K562 (cell line): Measurements from ENCODE around the gene MDC1. TPM values are rescaled to one million over a fixed set of nuclear protein-coding genes. Genes with fewer than 3 reads are reported as not detected.
A peak's percentile ranks its signal among the peaks of the same experiment; 100 is the strongest.

Experiments used
- BRD9 ChIP-seq: fragments of 450-650 bp; IDR thresholded peaks from 2 replicates; pipeline ENCODE4 v1.6.1; 2018; ENCODE audit warnings: low read depth; ENCODE audit not compliant: partially characterized antibody
- CREBBP ChIP-seq: IDR thresholded peaks from one replicate; pipeline ENCODE4 v1.6.1; 2012; ENCODE audit warnings: low read depth, mild to moderate bottlenecking, control low read depth, inconsistent platforms, low read length
- DNMT1 ChIP-seq: fragments of 450-650 bp; IDR thresholded peaks from 2 replicates; pipeline ENCODE4 v1.6.1; 2016; ENCODE audit warnings: antibody characterized with exemption, mild to moderate bottlenecking
- ETV1 ChIP-seq: fragments of 450-650 bp; conservative IDR thresholded peaks from 2 replicates; pipeline ENCODE4 v1.6.1; 2016; ENCODE audit warnings: missing genetic modification characterization, control low read depth, low read depth, missing compliant biosample characterization
- FOXK1 ChIP-seq: sonication (generic); formaldehyde crosslinking; IDR thresholded peaks from 2 replicates; pipeline ENCODE4 v1.8.0; 2022; ENCODE audit warnings: missing genetic modification reagents, mild to moderate bottlenecking, borderline replicate concordance
- FOXP1 ChIP-seq: sonication (generic); formaldehyde crosslinking; IDR thresholded peaks from 2 replicates; pipeline ENCODE4 v1.8.0; 2022; ENCODE audit warnings: mild to moderate bottlenecking, missing genetic modification reagents
- GATA2 ChIP-seq: sonication (generic); formaldehyde crosslinking; IDR thresholded peaks from 2 replicates; pipeline ENCODE4 v1.4.0; 2020; ENCODE audit warnings: mild to moderate bottlenecking, missing genetic modification reagents
- ILF3 ChIP-seq: fragments of 450-650 bp; IDR thresholded peaks from 2 replicates; pipeline ENCODE4 v1.6.1; 2018; ENCODE audit warnings: antibody characterized with exemption, mild to moderate bottlenecking, moderate library complexity, borderline replicate concordance
- KDM2B ChIP-seq: fragments of 250-450 bp; sonication (Bioruptor Pico); IDR thresholded peaks from 2 replicates; pipeline ENCODE4 v1.8.0; 2021; ENCODE audit warnings: mild to moderate bottlenecking, moderate library complexity
- MAFF ChIP-seq: IDR thresholded peaks from 2 replicates; pipeline ENCODE4 v1.6.1; 2012; ENCODE audit warnings: low read length, improper control_type of control experiment
- NCOR1 ChIP-seq: fragments of 450-650 bp; IDR thresholded peaks from 2 replicates; pipeline ENCODE4 v1.6.1; 2016; ENCODE audit warnings: mild to moderate bottlenecking, moderate library complexity
- PCBP1 ChIP-seq: fragments of 200-400 bp; formaldehyde crosslinking; IDR thresholded peaks from 2 replicates; pipeline ENCODE4 v1.6.1; 2018; ENCODE audit warnings: mild to moderate bottlenecking, low read depth, low read length; ENCODE audit not compliant: poor library complexity, severe bottlenecking
- PHF20 ChIP-seq: fragments of 450-650 bp; IDR thresholded peaks from 2 replicates; pipeline ENCODE4 v1.6.1; 2018; ENCODE audit not compliant: partially characterized antibody
- POLR2AphosphoS5 ChIP-seq: IDR thresholded peaks from 2 replicates; pipeline ENCODE4 v1.6.1; 2011; ENCODE audit warnings: mild to moderate bottlenecking, low read depth, low read length, moderate library complexity; ENCODE audit not compliant: control insufficient read depth, insufficient read depth
- SMARCA4 ChIP-seq: fragments of 450-650 bp; IDR thresholded peaks from 2 replicates; pipeline ENCODE4 v1.6.1; 2016
- TARDBP ChIP-seq: fragments of 450-650 bp; IDR thresholded peaks from 2 replicates; pipeline ENCODE4 v1.6.1; 2016
- TGIF2 ChIP-seq: sonication (generic); formaldehyde crosslinking; IDR thresholded peaks from 2 replicates; pipeline ENCODE4 v1.8.1; 2022; ENCODE audit warnings: mild to moderate bottlenecking, missing genetic modification reagents, moderate library complexity
- ZBTB1 ChIP-seq: sonication (generic); formaldehyde crosslinking; IDR thresholded peaks from 2 replicates; pipeline ENCODE4 v1.8.1; 2023; ENCODE audit warnings: missing genetic modification reagents, low read depth, mild to moderate bottlenecking, borderline replicate concordance
- ZNF707 ChIP-seq: fragments of 250-450 bp; sonication (Bioruptor Pico); conservative IDR thresholded peaks from 2 replicates; pipeline ENCODE4 v1.8.0; 2022; ENCODE audit warnings: inconsistent platforms, mild to moderate bottlenecking, moderate library complexity
- polyA plus RNA-seq, 8 experiments: library from polyadenylated mRNA; depleted of rRNA in 4 of 8; stranded (reverse) in 5 of 8; unstranded in 3 of 8; fragments of >200 nt; fragmentation: Nextera tagmentation in 2 of 8; fragmentation: Illumina TruSeq in 1 of 8; extraction: Ambion mirVana in 2 of 8; extraction: Trizol in 1 of 8; gene quantifications; 2 replicates each; pipeline versions ENCODE4 v1.2.1 to v1.2.3, GENCODE V29; 2011 to 2014; ENCODE audit warnings: inconsistent platforms in 1 of 8, missing spikeins in 1 of 8
- total RNA-seq, 7 experiments: library from RNA; depleted of rRNA in 6 of 7; stranded (reverse); fragments of >200 nt in 6 of 7; fragmentation: Illumina TruSeq in 2 of 7; extraction: Trizol in 2 of 7; gene quantifications; 2 replicates each; pipeline versions ENCODE4 v1.2.1 to v1.2.3, GENCODE V29; 2011 to 2021; ENCODE audit warnings: low replicate concordance in 1 of 7
- TF ChIP-seq, protein P1 (sequence below): fragments of 450-650 bp; IDR thresholded peaks from 2 replicates; pipeline ENCODE4 v1.6.1; 2016; ENCODE audit warnings: antibody characterized with exemption
- TF ChIP-seq, protein P2 (sequence below): fragments of 450-650 bp; formaldehyde crosslinking; IDR thresholded peaks from 2 replicates; pipeline ENCODE4 v1.4.0; 2020; ENCODE audit warnings: mild to moderate bottlenecking, moderate library complexity
- TF ChIP-seq, protein P3 (sequence below): fragments of 250-450 bp; sonication (Bioruptor Pico); IDR thresholded peaks from 2 replicates; pipeline ENCODE4 v1.8.0; 2021; ENCODE audit warnings: moderate library complexity, mild to moderate bottlenecking, inconsistent platforms
- TF ChIP-seq, protein P4 (sequence below): fragments of 450-650 bp; IDR thresholded peaks from 2 replicates; pipeline ENCODE4 v1.6.1; 2017; ENCODE audit warnings: mild to moderate bottlenecking, moderate library complexity
- TF ChIP-seq, protein P5 (sequence below): fragments of 450-650 bp; conservative IDR thresholded peaks from 2 replicates; pipeline ENCODE4 v1.6.1; 2016; ENCODE audit warnings: missing genetic modification characterization, low read depth, mild to moderate bottlenecking, missing compliant biosample characterization, moderate library complexity

Gene MDC1
- total and polyA plus RNA-seq, 9 of the 15 experiments (the other 6 are each of a cell fraction or from before 2014, with no cell fraction given), result 8.2 to 114 (median 20.0) TPM

DNA sequence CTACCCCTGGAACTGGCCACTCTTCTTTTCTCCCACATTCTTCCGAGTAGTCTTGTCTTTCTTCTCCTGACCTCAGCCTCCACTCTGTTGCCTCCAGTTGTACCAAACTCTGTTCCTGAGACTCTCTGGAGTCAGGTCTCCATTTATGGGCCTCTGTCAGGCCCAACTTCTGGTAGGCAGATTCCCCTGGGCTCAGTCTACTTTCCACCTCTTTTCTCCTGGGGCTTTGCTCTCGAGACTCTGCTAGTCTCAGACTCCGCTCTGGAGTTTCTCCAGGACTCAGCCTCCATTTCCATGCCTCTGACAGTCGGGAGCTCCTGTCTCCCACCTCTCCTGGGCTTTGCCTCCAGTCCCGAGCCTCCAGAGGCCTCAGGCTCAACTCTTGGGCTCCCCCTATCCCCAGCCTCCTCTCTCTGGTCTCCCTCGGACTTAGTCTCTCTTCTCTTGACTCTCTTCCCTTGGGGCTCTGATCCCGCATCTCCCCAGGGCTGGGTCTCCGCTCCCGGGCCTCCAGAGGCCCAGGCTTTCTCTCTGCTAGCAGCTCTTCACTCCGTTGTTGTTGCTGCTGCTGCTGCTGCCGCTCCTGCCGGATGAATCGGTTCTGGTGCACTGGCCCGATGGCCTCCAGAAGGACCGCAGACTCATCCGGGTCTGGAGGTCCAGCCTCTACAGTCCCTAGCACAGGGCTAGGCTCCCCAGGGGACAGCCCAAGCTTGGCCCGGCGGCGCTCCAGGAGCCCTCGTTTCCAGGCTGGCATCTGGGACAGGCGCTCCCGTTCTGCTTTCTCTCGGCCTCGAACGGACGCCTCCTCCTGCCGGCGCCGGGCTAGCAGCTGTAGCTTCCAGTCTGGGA is 31.7 kb downstream of the MDC1 start (continued):
- TF ChIP-seq, protein P1, sequence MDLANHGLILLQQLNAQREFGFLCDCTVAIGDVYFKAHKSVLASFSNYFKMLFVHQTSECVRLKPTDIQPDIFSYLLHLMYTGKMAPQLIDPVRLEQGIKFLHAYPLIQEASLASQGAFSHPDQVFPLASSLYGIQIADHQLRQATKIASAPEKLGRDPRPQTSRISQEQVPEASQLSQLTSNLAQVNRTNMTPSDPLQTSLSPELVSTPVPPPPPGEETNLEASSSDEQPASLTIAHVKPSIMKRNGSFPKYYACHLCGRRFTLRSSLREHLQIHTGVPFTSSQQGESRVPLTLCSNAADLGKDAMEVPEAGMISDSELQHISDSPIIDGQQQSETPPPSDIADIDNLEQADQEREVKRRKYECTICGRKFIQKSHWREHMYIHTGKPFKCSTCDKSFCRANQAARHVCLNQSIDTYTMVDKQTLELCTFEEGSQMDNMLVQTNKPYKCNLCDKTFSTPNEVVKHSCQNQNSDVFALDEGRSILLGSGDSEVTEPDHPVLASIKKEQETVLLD, result no peak
- no peak for TF ChIP-seq DNMT1
- no peak for TF ChIP-seq TGIF2
- TF ChIP-seq FOXP1 (CRISPR knock-in tag), result no peak
- no peak for TF ChIP-seq KDM2B (CRISPR knock-in tag)
- TF ChIP-seq PHF20, result no peak
- TF ChIP-seq PCBP1, result no peak
- no peak for TF ChIP-seq TARDBP
- TF ChIP-seq, protein P2, sequence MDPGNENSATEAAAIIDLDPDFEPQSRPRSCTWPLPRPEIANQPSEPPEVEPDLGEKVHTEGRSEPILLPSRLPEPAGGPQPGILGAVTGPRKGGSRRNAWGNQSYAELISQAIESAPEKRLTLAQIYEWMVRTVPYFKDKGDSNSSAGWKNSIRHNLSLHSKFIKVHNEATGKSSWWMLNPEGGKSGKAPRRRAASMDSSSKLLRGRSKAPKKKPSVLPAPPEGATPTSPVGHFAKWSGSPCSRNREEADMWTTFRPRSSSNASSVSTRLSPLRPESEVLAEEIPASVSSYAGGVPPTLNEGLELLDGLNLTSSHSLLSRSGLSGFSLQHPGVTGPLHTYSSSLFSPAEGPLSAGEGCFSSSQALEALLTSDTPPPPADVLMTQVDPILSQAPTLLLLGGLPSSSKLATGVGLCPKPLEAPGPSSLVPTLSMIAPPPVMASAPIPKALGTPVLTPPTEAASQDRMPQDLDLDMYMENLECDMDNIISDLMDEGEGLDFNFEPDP (CRISPR knock-in tag), result no peak
- no peak for TF ChIP-seq MAFF
- no peak for TF ChIP-seq SMARCA4
- TF ChIP-seq GATA2 (CRISPR knock-in tag), result no peak
- TF ChIP-seq ETV1 (tag), result no peak
- peak; percentile 50; the same call in 1 of the 2 replicates for TF ChIP-seq POLR2AphosphoS5
- TF ChIP-seq, protein P3, sequence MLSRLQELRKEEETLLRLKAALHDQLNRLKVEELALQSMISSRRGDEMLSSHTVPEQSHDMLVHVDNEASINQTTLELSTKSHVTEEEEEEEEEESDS (CRISPR knock-in tag), result no peak
- TF ChIP-seq CREBBP, result no peak
- TF ChIP-seq, protein P4, sequence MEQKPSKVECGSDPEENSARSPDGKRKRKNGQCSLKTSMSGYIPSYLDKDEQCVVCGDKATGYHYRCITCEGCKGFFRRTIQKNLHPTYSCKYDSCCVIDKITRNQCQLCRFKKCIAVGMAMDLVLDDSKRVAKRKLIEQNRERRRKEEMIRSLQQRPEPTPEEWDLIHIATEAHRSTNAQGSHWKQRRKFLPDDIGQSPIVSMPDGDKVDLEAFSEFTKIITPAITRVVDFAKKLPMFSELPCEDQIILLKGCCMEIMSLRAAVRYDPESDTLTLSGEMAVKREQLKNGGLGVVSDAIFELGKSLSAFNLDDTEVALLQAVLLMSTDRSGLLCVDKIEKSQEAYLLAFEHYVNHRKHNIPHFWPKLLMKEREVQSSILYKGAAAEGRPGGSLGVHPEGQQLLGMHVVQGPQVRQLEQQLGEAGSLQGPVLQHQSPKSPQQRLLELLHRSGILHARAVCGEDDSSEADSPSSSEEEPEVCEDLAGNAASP, result no peak
- no peak for TF ChIP-seq ILF3
- TF ChIP-seq NCOR1, result no peak
- TF ChIP-seq FOXK1, result no peak
- peak; percentile 32 for TF ChIP-seq BRD9
- TF ChIP-seq ZNF707, result no peak
- TF ChIP-seq, protein P5, sequence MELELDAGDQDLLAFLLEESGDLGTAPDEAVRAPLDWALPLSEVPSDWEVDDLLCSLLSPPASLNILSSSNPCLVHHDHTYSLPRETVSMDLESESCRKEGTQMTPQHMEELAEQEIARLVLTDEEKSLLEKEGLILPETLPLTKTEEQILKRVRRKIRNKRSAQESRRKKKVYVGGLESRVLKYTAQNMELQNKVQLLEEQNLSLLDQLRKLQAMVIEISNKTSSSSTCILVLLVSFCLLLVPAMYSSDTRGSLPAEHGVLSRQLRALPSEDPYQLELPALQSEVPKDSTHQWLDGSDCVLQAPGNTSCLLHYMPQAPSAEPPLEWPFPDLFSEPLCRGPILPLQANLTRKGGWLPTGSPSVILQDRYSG (tag), result no peak
- TF ChIP-seq ZBTB1 (CRISPR knock-in tag), result no peak
